ENCODE results near the gene SRRM4.
"Not testable (repeated sequence)": the region's sequence is repeated elsewhere in the genome, so short reads cannot be mapped to it uniquely, and the experiment has no call there.

SRRM4 gene

DNA sequence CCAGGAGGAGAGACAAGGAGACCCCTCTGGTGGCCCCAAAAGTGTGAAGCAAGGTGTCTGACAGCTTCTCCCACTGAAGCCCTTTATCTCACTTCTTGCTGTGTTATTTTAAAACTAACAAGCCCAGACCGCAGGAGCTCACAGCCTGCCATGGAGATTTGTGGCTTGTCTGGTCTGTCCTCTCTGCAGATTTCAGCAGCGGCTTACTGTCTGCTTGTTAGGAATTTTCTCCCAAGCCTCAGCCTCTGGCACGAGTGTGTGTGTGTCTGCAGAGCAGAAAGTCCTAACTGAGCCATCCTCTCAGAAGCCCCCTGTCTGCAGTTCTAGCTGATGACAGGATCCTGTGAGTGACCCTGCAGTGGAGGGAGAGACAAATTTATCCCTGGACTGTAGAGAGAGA is 109.5 kb downstream of the SRRM4 start:
- DNase-seq (ENCODE audit: low read depth), result no peak
- H3K4me3 ChIP-seq (ENCODE audit: low read length), result no peak overlapping the region
- TF ChIP-seq, protein P1, sequence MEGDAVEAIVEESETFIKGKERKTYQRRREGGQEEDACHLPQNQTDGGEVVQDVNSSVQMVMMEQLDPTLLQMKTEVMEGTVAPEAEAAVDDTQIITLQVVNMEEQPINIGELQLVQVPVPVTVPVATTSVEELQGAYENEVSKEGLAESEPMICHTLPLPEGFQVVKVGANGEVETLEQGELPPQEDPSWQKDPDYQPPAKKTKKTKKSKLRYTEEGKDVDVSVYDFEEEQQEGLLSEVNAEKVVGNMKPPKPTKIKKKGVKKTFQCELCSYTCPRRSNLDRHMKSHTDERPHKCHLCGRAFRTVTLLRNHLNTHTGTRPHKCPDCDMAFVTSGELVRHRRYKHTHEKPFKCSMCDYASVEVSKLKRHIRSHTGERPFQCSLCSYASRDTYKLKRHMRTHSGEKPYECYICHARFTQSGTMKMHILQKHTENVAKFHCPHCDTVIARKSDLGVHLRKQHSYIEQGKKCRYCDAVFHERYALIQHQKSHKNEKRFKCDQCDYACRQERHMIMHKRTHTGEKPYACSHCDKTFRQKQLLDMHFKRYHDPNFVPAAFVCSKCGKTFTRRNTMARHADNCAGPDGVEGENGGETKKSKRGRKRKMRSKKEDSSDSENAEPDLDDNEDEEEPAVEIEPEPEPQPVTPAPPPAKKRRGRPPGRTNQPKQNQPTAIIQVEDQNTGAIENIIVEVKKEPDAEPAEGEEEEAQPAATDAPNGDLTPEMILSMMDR (conservative IDR thresholded peaks at IDR 0.05; ENCODE audit: low read depth, low read length), result no peak

DNA sequence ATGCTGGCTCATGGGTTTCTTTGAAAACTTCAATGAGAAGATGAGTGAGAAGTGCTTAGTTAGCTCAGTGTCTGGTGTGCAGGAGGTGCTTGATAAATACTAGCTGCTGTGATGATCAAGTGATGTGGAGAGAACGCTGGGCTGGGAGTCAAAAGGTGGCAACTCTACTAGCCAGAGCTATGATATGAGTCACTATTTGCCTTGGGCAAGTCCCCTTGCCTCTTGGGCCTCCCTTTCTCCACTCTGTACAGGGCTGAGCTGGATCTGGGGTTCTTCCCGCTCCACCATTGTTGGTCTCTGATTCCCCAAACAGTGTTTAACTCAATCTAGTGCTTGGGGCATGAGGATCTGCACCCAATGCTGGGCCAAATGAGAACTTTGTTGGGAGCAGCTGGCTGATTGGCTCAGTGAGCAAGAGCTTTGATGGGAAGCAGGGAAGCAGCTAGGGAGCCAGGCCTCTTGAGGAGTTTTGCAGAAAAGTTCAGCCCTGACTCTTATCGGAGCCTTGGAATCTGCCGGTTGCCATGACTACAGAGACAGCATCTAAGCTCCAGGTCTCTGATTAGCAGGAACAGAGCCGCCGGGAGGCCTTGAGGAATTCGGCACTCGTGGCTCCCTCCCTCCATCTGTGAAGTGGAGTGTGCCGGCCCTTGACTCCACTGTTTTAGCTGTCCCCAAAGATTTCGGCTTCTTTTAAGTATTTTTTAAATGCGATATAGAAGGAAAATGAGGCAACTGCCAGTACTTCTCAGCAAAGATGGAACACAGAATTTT is 115.3 kb downstream of the SRRM4 start:
- no peak for DNase-seq (ENCODE audit: low read depth)
- no peak overlapping the region for H3K4me3 ChIP-seq (ENCODE audit: low read length)
- TF ChIP-seq, protein P1 (conservative IDR thresholded peaks at IDR 0.05; ENCODE audit: low read depth, low read length), result no peak

DNA sequence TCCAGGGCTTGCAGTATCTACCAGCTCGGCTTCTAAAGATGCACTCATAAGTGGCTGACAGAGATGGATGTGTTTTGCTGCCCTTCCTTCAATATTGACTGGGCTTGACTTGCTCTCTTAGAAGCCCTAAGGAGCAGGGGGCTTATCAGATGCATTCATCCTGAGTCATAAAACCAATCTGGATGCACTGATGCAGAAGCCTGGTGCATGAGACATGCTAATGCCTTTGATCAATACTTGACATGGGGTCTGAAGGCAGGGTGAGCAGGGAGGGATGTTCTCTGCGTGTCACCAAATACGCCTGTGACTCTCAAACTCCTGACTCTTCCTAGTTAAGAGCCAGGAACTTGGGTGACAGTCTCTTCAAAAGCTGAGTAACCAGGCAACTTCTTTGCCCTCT is 119.6 kb downstream of the SRRM4 start:
- no peak for DNase-seq (ENCODE audit: low read depth)
- no peak overlapping the region for H3K4me3 ChIP-seq (ENCODE audit: low read length)
- TF ChIP-seq, protein P1 (conservative IDR thresholded peaks at IDR 0.05; ENCODE audit: low read depth, low read length), result no peak

DNA sequence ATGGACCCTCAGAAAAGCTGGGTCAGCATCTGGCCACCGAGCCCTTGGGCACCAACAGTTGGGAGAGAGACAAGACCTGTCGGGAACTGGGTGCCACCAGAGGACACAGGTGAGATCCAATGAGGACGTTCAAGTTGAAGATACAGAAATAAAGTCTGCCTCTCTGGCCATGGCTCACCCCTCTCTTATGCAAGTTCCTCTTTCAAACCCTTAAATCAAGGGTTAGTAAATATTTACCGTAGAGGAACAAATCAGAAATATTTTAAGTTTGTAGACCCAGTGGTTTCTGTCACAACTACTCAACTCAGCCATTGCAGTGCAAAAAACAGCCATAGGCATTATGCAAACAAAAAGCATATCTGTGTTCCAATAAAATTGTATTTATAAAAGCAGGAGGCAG is 120.9 kb downstream of the SRRM4 start:
- no peak for DNase-seq (ENCODE audit: low read depth)
- H3K4me3 ChIP-seq (ENCODE audit: low read length), result no peak overlapping the region
- TF ChIP-seq, protein P1 (conservative IDR thresholded peaks at IDR 0.05; ENCODE audit: low read depth, low read length), result no peak

DNA sequence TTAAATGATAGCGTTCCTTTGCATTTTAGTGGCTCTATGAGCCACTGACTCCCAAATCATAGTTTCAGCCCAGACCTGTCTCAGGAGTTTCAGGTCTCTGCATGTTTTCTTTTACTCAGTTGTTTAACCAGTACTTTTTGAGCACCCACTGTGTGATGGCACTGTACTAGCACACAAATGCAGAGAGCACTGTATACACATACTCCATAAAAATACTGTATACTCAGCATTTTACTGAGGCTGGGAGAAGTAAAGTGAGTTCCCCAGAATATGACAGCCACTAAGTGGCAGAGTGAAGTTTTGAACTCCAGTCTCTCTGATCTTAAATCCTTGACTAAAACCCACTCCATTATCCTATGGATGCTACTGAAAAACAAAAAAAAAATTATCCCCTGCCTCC is 121.4 kb downstream of the SRRM4 start:
- no peak for DNase-seq (ENCODE audit: low read depth)
- H3K4me3 ChIP-seq (ENCODE audit: low read length), result no peak overlapping the region
- TF ChIP-seq, protein P1 (conservative IDR thresholded peaks at IDR 0.05; ENCODE audit: low read depth, low read length), result no peak

DNA sequence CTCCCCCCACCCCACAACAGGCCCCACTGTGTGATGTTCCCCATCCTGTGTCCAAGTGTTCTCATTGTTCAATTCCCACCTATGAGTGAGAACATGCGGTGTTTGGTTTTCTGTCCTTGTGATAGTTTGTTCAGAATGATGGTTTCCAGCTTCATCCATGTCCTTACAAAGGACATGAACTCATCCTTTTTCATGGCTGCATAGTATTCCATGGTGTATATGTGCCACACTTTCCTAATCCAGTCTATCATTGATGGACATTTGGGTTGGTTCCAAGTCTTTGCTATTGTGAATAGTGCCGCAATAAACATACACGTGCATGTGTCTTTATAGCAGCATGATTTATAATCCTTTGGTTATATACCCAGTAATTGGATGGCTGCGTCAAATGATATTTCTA is 123.6 kb downstream of the SRRM4 start:
- not testable (repeated sequence) for H3K4me3 ChIP-seq (ENCODE audit: low read length); DNase-seq (ENCODE audit: low read depth)

DNA sequence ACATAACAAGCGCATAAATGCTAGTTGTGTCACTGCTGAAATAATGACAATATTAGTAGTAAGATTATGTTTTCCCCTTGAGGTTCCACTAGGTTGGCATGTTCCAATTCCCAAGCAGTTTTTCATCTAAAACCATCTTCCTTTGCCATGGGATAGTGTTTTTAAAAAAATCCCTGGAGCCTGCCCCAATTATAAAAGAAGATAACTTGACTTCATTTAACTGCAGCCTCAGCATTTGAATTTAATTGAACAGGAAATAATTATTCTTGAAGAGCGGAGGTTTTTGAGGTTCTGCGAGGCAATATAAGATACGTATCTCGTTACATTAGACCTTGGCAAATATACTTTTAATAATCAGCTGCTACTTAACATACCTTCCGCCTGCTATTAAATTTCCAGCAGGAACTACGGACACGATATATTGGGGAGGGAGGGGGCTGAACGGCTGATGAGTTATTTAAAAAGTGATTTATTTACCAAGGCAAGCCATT is 132.2 kb downstream of the SRRM4 start:
- TF ChIP-seq, protein P1 (conservative IDR thresholded peaks at IDR 0.05; ENCODE audit: low read depth, low read length), result no peak
- DNase-seq (ENCODE audit: low read depth), result no peak
- no peak overlapping the region for H3K4me3 ChIP-seq (ENCODE audit: low read length)
